ENCODE results near the gene F2R.
"Not testable (repeated sequence)": the region's sequence is repeated elsewhere in the genome, so short reads cannot be mapped to it uniquely, and the experiment has no call there.

The F2R gene

GRCh38 chr5:76761118-76761517 is 45.2 kb downstream of the F2R start:
- DNase-seq: not testable (repeated sequence)

DNA sequence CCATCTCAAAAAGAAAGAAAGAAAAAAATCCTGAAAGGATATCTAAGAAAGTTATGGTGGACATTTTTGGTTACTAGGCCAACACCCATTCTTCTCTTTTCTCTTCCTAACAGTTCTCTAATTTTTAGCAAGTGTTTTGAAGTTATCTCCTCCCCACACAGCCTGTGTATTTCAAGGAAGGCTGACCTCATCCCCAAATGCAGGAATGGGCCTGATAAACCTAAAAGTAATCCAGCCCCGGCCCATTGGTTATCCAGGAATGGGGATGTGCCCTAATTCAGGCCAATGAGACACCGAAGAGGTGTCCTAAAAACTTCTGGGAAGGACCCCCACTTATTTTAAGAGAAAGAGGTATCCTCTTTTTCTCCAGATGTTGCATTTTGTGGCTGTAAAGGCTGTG is 46.6 kb downstream of the F2R start:
- no peak for DNase-seq

DNA sequence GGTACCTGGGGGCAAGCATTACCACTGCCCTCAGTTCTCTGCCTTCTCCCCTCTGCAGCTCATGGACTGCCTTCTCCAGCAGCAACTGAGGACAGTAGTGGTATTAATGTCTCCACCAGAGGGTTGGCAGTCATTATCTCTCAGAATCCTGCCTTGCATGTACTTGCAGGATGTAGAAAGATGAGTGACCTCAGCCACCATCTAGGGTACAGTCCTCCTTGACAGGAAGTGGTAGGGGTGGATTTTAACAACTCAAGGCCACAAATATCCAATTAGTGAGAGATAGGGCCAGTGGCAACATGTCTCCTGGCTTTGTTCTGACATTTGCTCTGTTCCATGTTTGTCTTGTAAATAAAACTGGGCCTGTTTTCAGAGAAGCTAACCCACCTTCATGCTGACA is 47.2 kb downstream of the F2R start:
- peak; percentile 39 for DNase-seq

- DNase-seq: no peak
Observed at GRCh38 chr5:76764374-76764773, 48.4 kb downstream of the F2R start.

- no peak for DNase-seq
Observed at GRCh38 chr5:76765249-76765648, 49.3 kb downstream of the F2R start.

DNA sequence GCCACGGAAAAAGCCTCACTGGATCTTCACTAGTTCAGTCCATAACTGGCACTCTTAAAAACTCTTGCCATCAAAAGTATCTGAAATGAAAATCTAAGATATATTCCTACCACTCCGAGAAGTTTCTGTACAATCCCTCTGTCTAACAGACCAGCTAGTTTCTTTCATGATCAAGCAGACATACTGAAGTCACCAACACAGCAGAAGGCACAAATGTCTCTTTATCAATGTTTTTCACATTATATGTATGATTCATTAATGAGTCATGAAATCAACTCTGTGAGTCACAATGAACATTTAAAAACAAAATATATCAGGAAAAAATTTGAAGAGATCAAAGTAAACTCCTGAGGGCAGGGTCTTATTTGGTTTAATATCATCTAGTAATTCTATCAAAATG is 50.8 kb downstream of the F2R start:
- DNase-seq: no peak

- DNase-seq: not testable (repeated sequence)
Observed at GRCh38 chr5:76771041-76771440, 55.1 kb downstream of the F2R start.

GRCh38 chr5:76771705-76772405 is 55.9 kb downstream of the F2R start:
- no peak for DNase-seq

GRCh38 chr5:76775921-76776320 is 60.0 kb downstream of the F2R start:
- DNase-seq: no peak

GRCh38 chr5:76776391-76776790 is 60.5 kb downstream of the F2R start:
- DNase-seq: no peak

DNA sequence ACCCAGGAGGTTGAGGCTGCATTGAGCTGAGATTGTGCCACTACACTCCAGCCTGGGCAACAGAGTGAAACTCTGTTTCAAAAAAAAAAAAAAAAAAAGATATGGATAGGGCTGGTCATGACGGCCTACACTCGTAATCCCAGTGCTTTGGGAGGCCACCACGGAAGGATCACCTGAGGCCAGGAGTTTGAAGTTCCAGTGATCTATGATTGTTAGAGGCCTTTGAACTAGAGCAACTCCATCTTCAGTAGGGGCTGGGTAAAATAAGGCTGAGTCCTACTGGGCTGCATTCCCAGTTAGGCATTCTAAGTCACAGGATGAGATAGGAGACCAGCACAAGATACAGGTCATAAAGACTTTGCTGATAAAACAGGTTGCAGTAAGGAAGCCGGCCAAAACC is 64.7 kb downstream of the F2R start:
- not testable (repeated sequence) for DNase-seq

DNA sequence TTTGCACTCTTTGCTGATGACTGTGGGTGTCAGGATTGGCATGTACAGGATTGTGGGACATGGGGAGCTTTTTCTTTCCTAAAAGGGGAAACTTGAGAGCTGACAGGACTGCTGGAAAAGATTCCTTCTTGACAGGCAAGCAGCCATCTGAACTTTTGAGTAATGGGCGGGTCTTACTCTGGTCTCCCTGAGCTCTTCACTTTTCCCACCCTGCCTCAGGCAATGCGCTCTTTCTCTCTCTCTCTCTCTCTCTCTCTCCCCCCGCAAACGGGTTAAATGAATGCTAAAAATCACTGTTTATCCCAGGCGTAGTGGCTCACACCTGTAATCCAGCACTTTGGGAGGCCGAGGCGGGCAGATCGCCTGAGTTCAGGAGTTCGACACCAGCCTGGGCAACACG is 65.8 kb downstream of the F2R start:
- DNase-seq: no peak

- no peak for DNase-seq
Observed at GRCh38 chr5:76782444-76782843, 66.5 kb downstream of the F2R start.

Data from activated CD4-positive, alpha-beta T cell treated with anti-CD3 and anti-CD28 coated beads, Interleukin-10, Interleukin-2, amounts not matched to agents 100 ng/mL and 50 ng/mL, durations not matched to agents 16 hours and 8 hours (primary cell).